ENCODE data around the gene P3H2.

DNA sequence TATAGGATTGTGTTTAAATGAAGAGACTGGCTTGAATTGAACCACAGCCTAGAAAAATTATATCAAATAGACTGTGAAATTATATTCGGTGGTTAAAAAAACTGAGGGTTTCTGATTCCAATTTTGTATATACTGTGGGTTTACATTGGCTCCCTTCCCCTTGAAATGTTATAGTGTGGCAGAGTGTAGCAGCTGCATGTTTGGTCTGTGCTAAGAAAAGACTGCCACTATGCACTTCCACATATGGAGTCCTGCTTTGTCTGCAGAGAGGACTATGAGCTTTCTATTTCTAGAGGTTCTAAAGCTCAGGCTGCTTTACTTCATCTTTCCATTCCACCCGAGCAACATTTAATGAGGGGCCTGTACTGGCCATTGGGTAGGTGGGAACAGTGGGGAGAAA, 112.3 kb downstream of the P3H2 start:
- TF ChIP-seq ZNF549 (tag by site-specific recombination; IDR thresholded peaks at IDR 0.05): no peak
- TF ChIP-seq ZNF629 (tag by site-specific recombination; IDR thresholded peaks at IDR 0.05): no peak
- no peak for TF ChIP-seq ZNF530 (tag by site-specific recombination; IDR thresholded peaks at IDR 0.05; ENCODE audit: low read depth)
- TF ChIP-seq, protein P1, sequence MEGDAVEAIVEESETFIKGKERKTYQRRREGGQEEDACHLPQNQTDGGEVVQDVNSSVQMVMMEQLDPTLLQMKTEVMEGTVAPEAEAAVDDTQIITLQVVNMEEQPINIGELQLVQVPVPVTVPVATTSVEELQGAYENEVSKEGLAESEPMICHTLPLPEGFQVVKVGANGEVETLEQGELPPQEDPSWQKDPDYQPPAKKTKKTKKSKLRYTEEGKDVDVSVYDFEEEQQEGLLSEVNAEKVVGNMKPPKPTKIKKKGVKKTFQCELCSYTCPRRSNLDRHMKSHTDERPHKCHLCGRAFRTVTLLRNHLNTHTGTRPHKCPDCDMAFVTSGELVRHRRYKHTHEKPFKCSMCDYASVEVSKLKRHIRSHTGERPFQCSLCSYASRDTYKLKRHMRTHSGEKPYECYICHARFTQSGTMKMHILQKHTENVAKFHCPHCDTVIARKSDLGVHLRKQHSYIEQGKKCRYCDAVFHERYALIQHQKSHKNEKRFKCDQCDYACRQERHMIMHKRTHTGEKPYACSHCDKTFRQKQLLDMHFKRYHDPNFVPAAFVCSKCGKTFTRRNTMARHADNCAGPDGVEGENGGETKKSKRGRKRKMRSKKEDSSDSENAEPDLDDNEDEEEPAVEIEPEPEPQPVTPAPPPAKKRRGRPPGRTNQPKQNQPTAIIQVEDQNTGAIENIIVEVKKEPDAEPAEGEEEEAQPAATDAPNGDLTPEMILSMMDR (tag by site-specific recombination; IDR thresholded peaks at IDR 0.05): no peak
- no peak for TF ChIP-seq PRDM1 (tag by site-specific recombination; IDR thresholded peaks at IDR 0.05)
- no peak for TF ChIP-seq EGR2 (tag by site-specific recombination; IDR thresholded peaks at IDR 0.05; ENCODE audit: low read depth)
- no peak for TF ChIP-seq YY2 (tag by site-specific recombination; IDR thresholded peaks at IDR 0.05)
- no peak for TF ChIP-seq ZBTB7A (tag by site-specific recombination; IDR thresholded peaks at IDR 0.05; ENCODE audit: low read depth)
- TF ChIP-seq ZNF146 (tag by site-specific recombination; IDR thresholded peaks at IDR 0.05): no peak
- TF ChIP-seq ZNF274 (IDR thresholded peaks at IDR 0.05; ENCODE audit: low read length): no peak
- TF ChIP-seq ZNF274 (tag by site-specific recombination; IDR thresholded peaks at IDR 0.05; ENCODE audit: borderline replicate concordance): no peak
- TF ChIP-seq SETDB1 (IDR thresholded peaks at IDR 0.05; ENCODE audit: insufficient read length, low read length): no peak
- no peak for TF ChIP-seq ZNF776 (tag by site-specific recombination; IDR thresholded peaks at IDR 0.05; ENCODE audit: borderline replicate concordance)
- TF ChIP-seq ZNF140 (tag by site-specific recombination; IDR thresholded peaks at IDR 0.05): no peak
